GM23338 (cell line): ENCODE measurements around the gene MR1.

Experiments
- EZH2 ChIP-seq: fragments of 200-600 bp; sonication (generic); IDR thresholded peaks from one replicate; pipeline ENCODE4 v1.8.0; 2017; ENCODE audit warnings: antibody characterized with exemption, mild to moderate bottlenecking, low read depth; ENCODE audit not compliant: unreplicated experiment
- JUNB ChIP-seq: IDR thresholded peaks from one replicate; pipeline ENCODE4 v1.6.1; 2016; ENCODE audit warnings: antibody characterized with exemption; ENCODE audit not compliant: unreplicated experiment
- POLR2AphosphoS5 ChIP-seq: IDR thresholded peaks from 2 replicates; pipeline ENCODE4 v1.6.1; 2016; ENCODE audit warnings: antibody characterized with exemption, low read depth
- STAT1 ChIP-seq: IDR thresholded peaks from one replicate; pipeline ENCODE4 v1.6.1; 2016; ENCODE audit warnings: antibody characterized with exemption; ENCODE audit not compliant: unreplicated experiment
- ZNF331 ChIP-seq: fragments of 250-450 bp; sonication (Bioruptor Pico); IDR thresholded peaks from 2 replicates; pipeline ENCODE4 v1.5.0; 2020; ENCODE audit warnings: low read depth, mild to moderate bottlenecking, moderate library complexity
- TF ChIP-seq, protein P1 (sequence below), 2 experiments: fragments of 200-600 bp in 1 of 2; sonication (generic) in 1 of 2; conservative IDR thresholded peaks; 2 replicates each; pipeline versions ENCODE4 v1.5.1 to v1.6.1; 2016 to 2017; ENCODE audit warnings: antibody characterized with exemption in 2 of 2, low read depth in 2 of 2, mild to moderate bottlenecking in 2 of 2, moderate library complexity in 1 of 2
- TF ChIP-seq, protein P2 (sequence below): IDR thresholded peaks from 2 replicates; pipeline ENCODE4 v1.6.1; 2016; ENCODE audit warnings: antibody characterized with exemption
- TF ChIP-seq, protein P3 (sequence below): IDR thresholded peaks from one replicate; pipeline ENCODE4 v1.6.1; 2018; ENCODE audit warnings: antibody characterized with exemption; ENCODE audit not compliant: unreplicated experiment

DNA sequence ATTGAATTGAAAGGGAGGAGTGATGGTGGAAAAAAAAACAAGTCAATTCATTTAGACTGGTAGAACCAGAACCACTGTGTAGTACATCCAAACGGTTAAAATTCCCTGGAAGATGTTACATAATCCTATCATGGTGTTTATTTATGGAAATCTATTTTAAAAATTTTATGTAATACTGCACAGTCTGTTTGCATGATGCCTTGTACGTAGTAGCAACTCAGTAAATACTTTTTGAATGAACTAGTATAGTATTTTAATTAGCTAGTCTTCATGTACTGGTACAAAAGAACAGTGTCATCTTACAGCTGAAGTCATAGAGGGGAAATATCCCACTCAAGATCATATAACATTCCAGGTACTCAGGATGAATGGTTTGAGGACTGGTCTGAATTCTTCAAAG is 27.7 kb downstream of the MR1 start:
- TF ChIP-seq, protein P1, sequence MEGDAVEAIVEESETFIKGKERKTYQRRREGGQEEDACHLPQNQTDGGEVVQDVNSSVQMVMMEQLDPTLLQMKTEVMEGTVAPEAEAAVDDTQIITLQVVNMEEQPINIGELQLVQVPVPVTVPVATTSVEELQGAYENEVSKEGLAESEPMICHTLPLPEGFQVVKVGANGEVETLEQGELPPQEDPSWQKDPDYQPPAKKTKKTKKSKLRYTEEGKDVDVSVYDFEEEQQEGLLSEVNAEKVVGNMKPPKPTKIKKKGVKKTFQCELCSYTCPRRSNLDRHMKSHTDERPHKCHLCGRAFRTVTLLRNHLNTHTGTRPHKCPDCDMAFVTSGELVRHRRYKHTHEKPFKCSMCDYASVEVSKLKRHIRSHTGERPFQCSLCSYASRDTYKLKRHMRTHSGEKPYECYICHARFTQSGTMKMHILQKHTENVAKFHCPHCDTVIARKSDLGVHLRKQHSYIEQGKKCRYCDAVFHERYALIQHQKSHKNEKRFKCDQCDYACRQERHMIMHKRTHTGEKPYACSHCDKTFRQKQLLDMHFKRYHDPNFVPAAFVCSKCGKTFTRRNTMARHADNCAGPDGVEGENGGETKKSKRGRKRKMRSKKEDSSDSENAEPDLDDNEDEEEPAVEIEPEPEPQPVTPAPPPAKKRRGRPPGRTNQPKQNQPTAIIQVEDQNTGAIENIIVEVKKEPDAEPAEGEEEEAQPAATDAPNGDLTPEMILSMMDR (conservative IDR thresholded peaks at IDR 0.05; ENCODE audit: low read depth in 2 of 2): no peak
- TF ChIP-seq STAT1 (no peak), POLR2AphosphoS5 (no peak), EZH2 (no peak), ZNF331 (CRISPR knock-in tag) (no peak), JUNB (no peak)
- TF ChIP-seq, protein P2, sequence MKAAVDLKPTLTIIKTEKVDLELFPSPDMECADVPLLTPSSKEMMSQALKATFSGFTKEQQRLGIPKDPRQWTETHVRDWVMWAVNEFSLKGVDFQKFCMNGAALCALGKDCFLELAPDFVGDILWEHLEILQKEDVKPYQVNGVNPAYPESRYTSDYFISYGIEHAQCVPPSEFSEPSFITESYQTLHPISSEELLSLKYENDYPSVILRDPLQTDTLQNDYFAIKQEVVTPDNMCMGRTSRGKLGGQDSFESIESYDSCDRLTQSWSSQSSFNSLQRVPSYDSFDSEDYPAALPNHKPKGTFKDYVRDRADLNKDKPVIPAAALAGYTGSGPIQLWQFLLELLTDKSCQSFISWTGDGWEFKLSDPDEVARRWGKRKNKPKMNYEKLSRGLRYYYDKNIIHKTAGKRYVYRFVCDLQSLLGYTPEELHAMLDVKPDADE: no peak
- TF ChIP-seq, protein P3, sequence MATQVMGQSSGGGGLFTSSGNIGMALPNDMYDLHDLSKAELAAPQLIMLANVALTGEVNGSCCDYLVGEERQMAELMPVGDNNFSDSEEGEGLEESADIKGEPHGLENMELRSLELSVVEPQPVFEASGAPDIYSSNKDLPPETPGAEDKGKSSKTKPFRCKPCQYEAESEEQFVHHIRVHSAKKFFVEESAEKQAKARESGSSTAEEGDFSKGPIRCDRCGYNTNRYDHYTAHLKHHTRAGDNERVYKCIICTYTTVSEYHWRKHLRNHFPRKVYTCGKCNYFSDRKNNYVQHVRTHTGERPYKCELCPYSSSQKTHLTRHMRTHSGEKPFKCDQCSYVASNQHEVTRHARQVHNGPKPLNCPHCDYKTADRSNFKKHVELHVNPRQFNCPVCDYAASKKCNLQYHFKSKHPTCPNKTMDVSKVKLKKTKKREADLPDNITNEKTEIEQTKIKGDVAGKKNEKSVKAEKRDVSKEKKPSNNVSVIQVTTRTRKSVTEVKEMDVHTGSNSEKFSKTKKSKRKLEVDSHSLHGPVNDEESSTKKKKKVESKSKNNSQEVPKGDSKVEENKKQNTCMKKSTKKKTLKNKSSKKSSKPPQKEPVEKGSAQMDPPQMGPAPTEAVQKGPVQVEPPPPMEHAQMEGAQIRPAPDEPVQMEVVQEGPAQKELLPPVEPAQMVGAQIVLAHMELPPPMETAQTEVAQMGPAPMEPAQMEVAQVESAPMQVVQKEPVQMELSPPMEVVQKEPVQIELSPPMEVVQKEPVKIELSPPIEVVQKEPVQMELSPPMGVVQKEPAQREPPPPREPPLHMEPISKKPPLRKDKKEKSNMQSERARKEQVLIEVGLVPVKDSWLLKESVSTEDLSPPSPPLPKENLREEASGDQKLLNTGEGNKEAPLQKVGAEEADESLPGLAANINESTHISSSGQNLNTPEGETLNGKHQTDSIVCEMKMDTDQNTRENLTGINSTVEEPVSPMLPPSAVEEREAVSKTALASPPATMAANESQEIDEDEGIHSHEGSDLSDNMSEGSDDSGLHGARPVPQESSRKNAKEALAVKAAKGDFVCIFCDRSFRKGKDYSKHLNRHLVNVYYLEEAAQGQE: no peak
